Adrenal gland (tissue), 5 donors: ENCODE data around the gene SRP72.

Experiments
- CTCF ChIP-seq, 6 experiments: fragments of 450-650 bp in 4 of 6; fragments of 200-600 bp in 2 of 6; sonication (generic) in 1 of 6; IDR thresholded peaks; 1 replicate in 5 of 6; 2 replicates in 1 of 6; pipeline versions ENCODE4 v1.5.1 to v1.8.0; 2016 to 2021; ENCODE audit warnings: antibody characterized with exemption in 6 of 6, mild to moderate bottlenecking in 2 of 6, moderate library complexity in 1 of 6
- POLR2A ChIP-seq, 2 donors: fragments of 450-650 bp; IDR thresholded peaks; one replicate each; pipeline ENCODE4 v1.6.1; 2017; ENCODE audit warnings: antibody characterized with exemption in 2 of 2, mild to moderate bottlenecking in 2 of 2, moderate library complexity in 1 of 2
- donor health status: DM: no; HTN: no; CAD: no.

GRCh38 chr4:56444719-56445118, 22.7 kb upstream of the SRP72 start:
- TF ChIP-seq POLR2A (IDR thresholded peaks at IDR 0.05) = no peak
- TF ChIP-seq CTCF (IDR thresholded peaks at IDR 0.05) = no peak
